ENCODE results near the gene YIPF3.

GRCh38 chr6:43477235-43478007, 39.3 kb downstream of the YIPF3 start, which contains the start of gene TJAP1:
- TF ChIP-seq EZH2phosphoT487 (IDR thresholded peaks at IDR 0.05; ENCODE audit: low read depth, severe bottlenecking, unreplicated experiment) (no peak), CTCF (IDR thresholded peaks at IDR 0.05; ENCODE audit: poor library complexity) (no peak)

Data from hepatocyte (in vitro differentiated cells).